Panc1 (cell line): ENCODE measurements around the gene PFKFB4. TPM values are rescaled to one million over a fixed set of nuclear protein-coding genes. Genes with fewer than 3 reads are reported as not detected.

ENCODE experiments used
- ATAC-seq: fragments of 200-7000 bp; cut with Tn5 transposase; 2 replicates; pipeline ENCODE4 v1.9.1; 2020; ENCODE audit warnings: mild to moderate bottlenecking, moderate library complexity
- BruUV-seq: library from RNA; stranded (reverse); fragments of 400-500 nt; replicated peaks from 2 replicates; lab custom pipeline; 2021; lab: Mats Ljungman, UMichigan
- CTCF ChIA-PET: fragments of 300-600 bp; sonication (Branson Sonifier 250); formaldehyde crosslinking; loops from one replicate; lab custom pipeline; 2022; ENCODE audit warnings: antibody characterized with exemption; lab: Charles Lee
- POLR2A ChIA-PET: fragments of 300-600 bp; sonication (Branson Sonifier 250); formaldehyde crosslinking; loops from one replicate; lab custom pipeline; 2022; ENCODE audit warnings: antibody characterized with exemption; lab: Charles Lee
- DNase-seq: peaks from one replicate; pipeline ENCODE4 v3.0.0-alpha.2; 2010; ENCODE audit warnings: low read depth, low spot score
- H3K27ac ChIP-seq: 2 replicates; pipeline ENCODE4 v1.5.1; 2011; ENCODE audit warnings: mild to moderate bottlenecking, low read length, inconsistent platforms
- H3K27me3 ChIP-seq: fragments of 200-500 bp; sonication (Bioruptor generic); 2 replicates; pipeline ENCODE4 v1.6.0; 2014; ENCODE audit warnings: low read length, inconsistent platforms; ENCODE audit not compliant: control insufficient read depth, insufficient read depth
- H3K36me3 ChIP-seq: fragments of 200-500 bp; sonication (Bioruptor generic); 2 replicates; pipeline ENCODE4 v1.5.1; 2014; ENCODE audit warnings: inconsistent platforms, mild to moderate bottlenecking, low read length, moderate library complexity; ENCODE audit not compliant: control insufficient read depth, insufficient read depth
- H3K4me1 ChIP-seq: 2 replicates; pipeline ENCODE4 v1.5.1; 2011; ENCODE audit warnings: inconsistent platforms, mild to moderate bottlenecking, low read length, moderate library complexity; ENCODE audit not compliant: control insufficient read depth, insufficient read depth
- H3K4me3 ChIP-seq, 2 experiments: 2 replicates each; pipeline ENCODE4 v1.5.1; 2011 to 2012; ENCODE audit warnings: low read depth in 2 of 2, low read length in 2 of 2, mild to moderate bottlenecking in 2 of 2, inconsistent platforms in 1 of 2, moderate library complexity in 1 of 2
- H3K9me3 ChIP-seq: fragments of 200-500 bp; sonication (Bioruptor generic); 2 replicates; pipeline ENCODE4 v1.5.1; 2014; ENCODE audit warnings: low read depth, mild to moderate bottlenecking, inconsistent platforms, low read length, moderate library complexity; ENCODE audit not compliant: control insufficient read depth, insufficient read depth
- POLR2AphosphoS5 ChIP-seq: IDR thresholded peaks from 2 replicates; pipeline ENCODE4 v1.6.1; 2012; ENCODE audit warnings: mild to moderate bottlenecking, low read depth, low read length, moderate library complexity
- SIN3A ChIP-seq: IDR thresholded peaks from 2 replicates; pipeline ENCODE4 v1.6.1; 2012; ENCODE audit warnings: low read depth, mild to moderate bottlenecking, low read length, moderate library complexity, borderline replicate concordance; ENCODE audit not compliant: insufficient read depth
- TCF7L2 ChIP-seq: IDR thresholded peaks from 2 replicates; pipeline ENCODE4 v1.6.1; 2011; ENCODE audit warnings: mild to moderate bottlenecking, low read depth, low read length, inconsistent platforms
- in situ Hi-C: cut with HindIII; loops from 2 replicates; pipeline ENCODE4 v1.10.0; 2016; ENCODE audit warnings: low sequenced_read_pairs, low pct_unique_long_range_greater_than_20kb
- intact Hi-C: fragments of 100-400 bp; cut with micrococcal nuclease; formaldehyde crosslinking; loops from one replicate; pipeline ENCODE4 v1.10.0; 2022; ENCODE audit not compliant: unreplicated experiment
- total RNA-seq: library from RNA; stranded (reverse); gene quantifications from one replicate; pipeline ENCODE4 v1.2.1, GENCODE V29; 2021; ENCODE audit not compliant: unreplicated experiment
- TF ChIP-seq, protein P1 (sequence below): fragments of 450-650 bp; IDR thresholded peaks from 2 replicates; pipeline ENCODE4 v1.5.1; 2017; ENCODE audit warnings: mild to moderate bottlenecking
- TF ChIP-seq, protein P2 (sequence below), 2 experiments: IDR thresholded peaks; 2 replicates each; pipeline ENCODE4 v1.6.1; 2011 to 2012; ENCODE audit warnings: low read depth in 2 of 2, control low read depth in 1 of 2, low read length in 1 of 2, mild to moderate bottlenecking in 1 of 2, moderate library complexity in 1 of 2; ENCODE audit not compliant: insufficient read depth in 1 of 2

PFKFB4 gene
- total RNA-seq, 1 experiment from 2014 or later = 6.0 TPM

DNA sequence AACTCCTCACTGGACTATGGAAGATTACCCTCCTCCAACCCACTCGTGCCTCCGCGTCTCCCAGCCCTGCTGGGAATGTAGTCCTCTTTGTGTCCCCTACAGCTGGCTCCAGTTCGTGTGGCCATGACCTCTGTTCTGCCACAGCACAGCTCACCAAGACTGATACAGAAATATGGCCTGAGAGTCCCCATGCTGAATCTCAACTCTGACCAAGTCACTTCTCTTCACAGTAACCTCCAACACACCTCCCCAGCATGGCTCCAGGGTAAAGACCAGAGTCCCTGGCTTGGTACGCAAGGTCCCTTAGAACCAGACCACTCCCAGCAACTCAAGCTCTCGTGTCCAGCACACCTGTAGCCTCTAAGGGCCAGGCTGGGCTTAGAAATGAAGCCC lies 40.8 kb upstream of the PFKFB4 start:
- intact Hi-C loops (no loop called here), in situ Hi-C loops (no loop called here)
- H3K9me3 ChIP-seq = no peaks in the 10 kb centered on the region
- BruUV-seq = no TSS peak
- no peaks in the 10 kb centered on the region for H3K36me3 ChIP-seq
- POLR2A ChIA-PET = no interaction called here
- DNase-seq (no peak), ATAC-seq (no peak)
- H3K4me3 ChIP-seq = no peak overlapping the region
- TF ChIP-seq POLR2AphosphoS5 (no peak), SIN3A (no peak), TCF7L2 (no peak)
- TF ChIP-seq, protein P1, sequence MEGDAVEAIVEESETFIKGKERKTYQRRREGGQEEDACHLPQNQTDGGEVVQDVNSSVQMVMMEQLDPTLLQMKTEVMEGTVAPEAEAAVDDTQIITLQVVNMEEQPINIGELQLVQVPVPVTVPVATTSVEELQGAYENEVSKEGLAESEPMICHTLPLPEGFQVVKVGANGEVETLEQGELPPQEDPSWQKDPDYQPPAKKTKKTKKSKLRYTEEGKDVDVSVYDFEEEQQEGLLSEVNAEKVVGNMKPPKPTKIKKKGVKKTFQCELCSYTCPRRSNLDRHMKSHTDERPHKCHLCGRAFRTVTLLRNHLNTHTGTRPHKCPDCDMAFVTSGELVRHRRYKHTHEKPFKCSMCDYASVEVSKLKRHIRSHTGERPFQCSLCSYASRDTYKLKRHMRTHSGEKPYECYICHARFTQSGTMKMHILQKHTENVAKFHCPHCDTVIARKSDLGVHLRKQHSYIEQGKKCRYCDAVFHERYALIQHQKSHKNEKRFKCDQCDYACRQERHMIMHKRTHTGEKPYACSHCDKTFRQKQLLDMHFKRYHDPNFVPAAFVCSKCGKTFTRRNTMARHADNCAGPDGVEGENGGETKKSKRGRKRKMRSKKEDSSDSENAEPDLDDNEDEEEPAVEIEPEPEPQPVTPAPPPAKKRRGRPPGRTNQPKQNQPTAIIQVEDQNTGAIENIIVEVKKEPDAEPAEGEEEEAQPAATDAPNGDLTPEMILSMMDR = no peak
- TF ChIP-seq, protein P2, sequence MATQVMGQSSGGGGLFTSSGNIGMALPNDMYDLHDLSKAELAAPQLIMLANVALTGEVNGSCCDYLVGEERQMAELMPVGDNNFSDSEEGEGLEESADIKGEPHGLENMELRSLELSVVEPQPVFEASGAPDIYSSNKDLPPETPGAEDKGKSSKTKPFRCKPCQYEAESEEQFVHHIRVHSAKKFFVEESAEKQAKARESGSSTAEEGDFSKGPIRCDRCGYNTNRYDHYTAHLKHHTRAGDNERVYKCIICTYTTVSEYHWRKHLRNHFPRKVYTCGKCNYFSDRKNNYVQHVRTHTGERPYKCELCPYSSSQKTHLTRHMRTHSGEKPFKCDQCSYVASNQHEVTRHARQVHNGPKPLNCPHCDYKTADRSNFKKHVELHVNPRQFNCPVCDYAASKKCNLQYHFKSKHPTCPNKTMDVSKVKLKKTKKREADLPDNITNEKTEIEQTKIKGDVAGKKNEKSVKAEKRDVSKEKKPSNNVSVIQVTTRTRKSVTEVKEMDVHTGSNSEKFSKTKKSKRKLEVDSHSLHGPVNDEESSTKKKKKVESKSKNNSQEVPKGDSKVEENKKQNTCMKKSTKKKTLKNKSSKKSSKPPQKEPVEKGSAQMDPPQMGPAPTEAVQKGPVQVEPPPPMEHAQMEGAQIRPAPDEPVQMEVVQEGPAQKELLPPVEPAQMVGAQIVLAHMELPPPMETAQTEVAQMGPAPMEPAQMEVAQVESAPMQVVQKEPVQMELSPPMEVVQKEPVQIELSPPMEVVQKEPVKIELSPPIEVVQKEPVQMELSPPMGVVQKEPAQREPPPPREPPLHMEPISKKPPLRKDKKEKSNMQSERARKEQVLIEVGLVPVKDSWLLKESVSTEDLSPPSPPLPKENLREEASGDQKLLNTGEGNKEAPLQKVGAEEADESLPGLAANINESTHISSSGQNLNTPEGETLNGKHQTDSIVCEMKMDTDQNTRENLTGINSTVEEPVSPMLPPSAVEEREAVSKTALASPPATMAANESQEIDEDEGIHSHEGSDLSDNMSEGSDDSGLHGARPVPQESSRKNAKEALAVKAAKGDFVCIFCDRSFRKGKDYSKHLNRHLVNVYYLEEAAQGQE (IDR thresholded peaks at IDR 0.05; ENCODE audit: insufficient read depth in 1 of 2, low read depth in 2 of 2, low read length in 1 of 2) = no peak
- peaks cover 34% of the 10 kb centered on the region for H3K4me1 ChIP-seq
- no peaks in the 10 kb centered on the region for H3K27me3 ChIP-seq
- no peak overlapping the region for H3K27ac ChIP-seq
- CTCF ChIA-PET = no interaction called here

DNA sequence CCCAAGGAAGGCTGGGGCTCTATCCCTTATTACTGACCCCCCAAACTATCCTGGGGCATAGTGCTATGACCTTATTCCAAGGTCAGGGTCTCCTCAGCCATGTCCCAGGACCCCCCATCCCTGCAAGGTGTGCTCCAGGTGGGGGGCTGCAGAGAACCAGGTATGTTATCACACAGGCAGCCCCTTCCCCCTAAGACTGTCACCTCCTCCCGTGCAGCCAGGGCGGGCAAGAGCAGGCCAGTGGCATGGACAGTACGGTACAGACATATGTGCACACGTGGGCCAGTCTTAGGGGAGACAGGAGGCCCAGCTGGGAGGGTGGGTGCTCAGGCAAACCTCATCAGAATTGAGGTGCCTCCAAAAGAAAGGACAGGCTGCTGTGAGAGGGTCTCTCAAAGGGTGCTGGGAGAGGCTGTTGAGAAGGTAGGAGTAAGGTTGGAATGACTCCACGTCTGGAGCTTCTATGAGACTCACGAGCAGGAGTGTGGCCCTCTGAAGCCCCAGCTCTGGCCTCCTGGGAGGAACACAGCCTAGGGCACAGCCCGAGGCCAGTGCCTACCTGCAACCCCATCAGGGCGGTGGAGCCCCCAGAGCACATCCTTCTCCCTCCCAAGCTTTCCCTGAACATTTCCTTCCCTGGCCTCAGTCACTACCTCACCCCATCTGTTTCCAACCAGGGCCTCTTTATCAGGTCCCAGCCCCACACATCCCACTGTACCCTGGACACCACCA lies 40.2 kb upstream of the PFKFB4 start:
- H3K27ac ChIP-seq = no peak overlapping the region
- H3K4me3 ChIP-seq = no peak overlapping the region

More for the DNA sequence above, 40.2 kb upstream of the PFKFB4 start:
- POLR2A ChIA-PET = no interaction called here
- H3K9me3 ChIP-seq = no peaks in the 10 kb centered on the region
- ATAC-seq (no peak), DNase-seq (no peak)
- no peaks in the 10 kb centered on the region for H3K36me3 ChIP-seq
- no TSS peak for BruUV-seq
- intact Hi-C loops = no loop called here
- TF ChIP-seq TCF7L2 (no peak), SIN3A (no peak), POLR2AphosphoS5 (no peak)
- TF ChIP-seq, protein P1 = no peak
- TF ChIP-seq, protein P2 (IDR thresholded peaks at IDR 0.05; ENCODE audit: insufficient read depth in 1 of 2, low read depth in 2 of 2, low read length in 1 of 2) = no peak
- CTCF ChIA-PET = no interaction called here
- peaks cover 34% of the 10 kb centered on the region for H3K4me1 ChIP-seq
- in situ Hi-C loops = no loop called here
- H3K27me3 ChIP-seq = no peaks in the 10 kb centered on the region
